ENCODE data around the gene CBFA2T3. TPM values are rescaled to one million over a fixed set of nuclear protein-coding genes. Genes with fewer than 3 reads are reported as not detected.

The CBFA2T3 gene
- total RNA-seq, 1 experiment from 2014 or later: 2.9 TPM

DNA sequence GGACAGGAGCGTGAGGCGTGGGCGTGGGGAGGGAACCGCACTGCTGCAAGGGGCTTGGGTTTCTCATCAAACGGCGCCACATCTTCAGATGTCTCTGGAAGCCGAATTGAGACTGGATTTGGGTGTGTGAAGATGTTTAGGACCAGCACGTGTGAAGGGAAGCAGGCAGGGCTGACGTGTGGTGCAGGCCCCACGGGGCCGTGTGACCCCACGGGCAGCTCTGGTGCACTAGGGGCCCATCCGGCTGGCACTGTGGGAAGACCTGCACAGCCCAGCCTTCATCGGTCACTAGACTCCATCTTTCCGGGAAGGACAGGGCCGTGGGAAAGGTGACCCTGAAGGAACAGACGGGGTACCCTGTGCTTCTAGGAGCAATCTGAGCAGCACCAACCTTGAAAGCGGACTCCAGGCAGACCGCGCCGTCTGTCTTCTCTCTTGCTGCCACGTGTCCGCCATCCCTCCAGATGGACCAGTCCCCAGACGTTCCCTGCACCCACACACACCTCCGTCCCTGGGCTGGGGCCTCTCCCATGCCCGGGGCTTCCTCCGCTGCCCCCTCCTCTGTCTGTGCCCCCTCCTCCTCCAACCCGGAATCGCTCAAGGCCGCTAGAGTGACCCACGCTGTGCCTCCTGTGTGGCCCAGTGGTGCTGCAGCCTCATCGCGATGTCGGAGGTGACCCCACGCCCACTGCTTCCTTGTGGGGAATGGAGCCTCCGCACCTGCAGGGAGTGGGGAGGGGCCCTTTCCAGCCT, 23.4 kb upstream of the CBFA2T3 start:
- no peaks in the 10 kb centered on the region for H3K23me2 ChIP-seq (ENCODE audit: insufficient read length, low read depth, low read length, poor library complexity, severe bottlenecking)
- H4K8ac ChIP-seq (replicated peaks; ENCODE audit: insufficient read length, low read depth, low read length): no peak overlapping the region
- peaks cover 9% of the 10 kb centered on the region for H3K9me3 ChIP-seq (ENCODE audit: control insufficient read depth, low read depth, low read length)
- H3K27ac Mint-ChIP-seq: peak overlapping the region in 2 of 3 experiments; percentile 16 to 74; a peak in 2 of 7 replicates
- peak overlapping the region; percentile 22 for H3K18ac ChIP-seq (ENCODE audit: insufficient read length, low read depth, low read length)
- H2AFZ ChIP-seq (ENCODE audit: low read length): no peak overlapping the region
- no peaks in the 10 kb centered on the region for H3K4me1 ChIP-seq (ENCODE audit: insufficient read depth, low read length)
- no peak overlapping the region for H3K23ac ChIP-seq (ENCODE audit: insufficient read length, low read depth, low read length)
- H3K4me3 Mint-ChIP-seq: peak overlapping the region; percentile 38 to 72; a peak in 3 of 5 replicates
- H2BK20ac ChIP-seq (ENCODE audit: low read depth, low read length, poor library complexity, severe bottlenecking): no peak overlapping the region
- peak overlapping the region; percentile 8 for H3K4me2 ChIP-seq (ENCODE audit: insufficient read depth, insufficient read length, low read length)
- H3K56ac ChIP-seq (ENCODE audit: insufficient read length, low read depth, low read length): no peak overlapping the region
- H4K91ac ChIP-seq (ENCODE audit: insufficient read length, low read depth, low read length): no peak overlapping the region
- H3K14ac ChIP-seq (ENCODE audit: insufficient read depth, low read length): no peak overlapping the region; the same call in 1 of the 2 replicates
- DNase-seq: no peak
- no peaks in the 10 kb centered on the region for H4K20me1 ChIP-seq (ENCODE audit: control insufficient read depth, insufficient read depth, insufficient read length)
- no peak overlapping the region for H2BK12ac ChIP-seq (ENCODE audit: insufficient read length, low read depth, low read length)
- H3K79me1 ChIP-seq (ENCODE audit: insufficient read depth, low read depth, low read length, poor library complexity, severe bottlenecking): no peaks in the 10 kb centered on the region
- no peak overlapping the region for H3K9ac ChIP-seq (ENCODE audit: extremely low read depth, insufficient read length, low read length)
- peaks cover 2% of the 10 kb centered on the region; the same call in 1 of the 2 replicates for H3K27me3 ChIP-seq (ENCODE audit: insufficient read depth, low read length)
- no peak overlapping the region for H3K4ac ChIP-seq (ENCODE audit: low read depth, low read length)
- H3K36me3 Mint-ChIP-seq (ENCODE audit: insufficient read depth in 1 of 3, low read depth in 3 of 3): peaks cover 0 to 28% (median 13%) of the 10 kb centered on the region in 3 experiments
- peaks cover 27 to 38% of the 10 kb centered on the region in 2 experiments for H3K9me3 Mint-ChIP-seq
- no peak overlapping the region for H3T11ph ChIP-seq (ENCODE audit: low read length)
- H2BK5ac ChIP-seq (ENCODE audit: insufficient read length, low read length): no peak overlapping the region
- no peak overlapping the region for H2BK15ac ChIP-seq (ENCODE audit: low read depth, low read length)
- no CpG with 5 or more reads among the region's 36 CpGs for WGBS (ENCODE audit: extremely low coverage, insufficient read length, low lambda C conversion rate)
- no peak overlapping the region for H4K5ac ChIP-seq (ENCODE audit: insufficient read length, low read depth, low read length)
- H3K79me2 ChIP-seq (ENCODE audit: insufficient read depth, low read length): no peaks in the 10 kb centered on the region
- H2AK5ac ChIP-seq (ENCODE audit: insufficient read length, low read length): no peak overlapping the region
- H3K4me1 Mint-ChIP-seq: peaks cover 14 to 26% of the 10 kb centered on the region in 2 experiments
- TF ChIP-seq, protein P1, sequence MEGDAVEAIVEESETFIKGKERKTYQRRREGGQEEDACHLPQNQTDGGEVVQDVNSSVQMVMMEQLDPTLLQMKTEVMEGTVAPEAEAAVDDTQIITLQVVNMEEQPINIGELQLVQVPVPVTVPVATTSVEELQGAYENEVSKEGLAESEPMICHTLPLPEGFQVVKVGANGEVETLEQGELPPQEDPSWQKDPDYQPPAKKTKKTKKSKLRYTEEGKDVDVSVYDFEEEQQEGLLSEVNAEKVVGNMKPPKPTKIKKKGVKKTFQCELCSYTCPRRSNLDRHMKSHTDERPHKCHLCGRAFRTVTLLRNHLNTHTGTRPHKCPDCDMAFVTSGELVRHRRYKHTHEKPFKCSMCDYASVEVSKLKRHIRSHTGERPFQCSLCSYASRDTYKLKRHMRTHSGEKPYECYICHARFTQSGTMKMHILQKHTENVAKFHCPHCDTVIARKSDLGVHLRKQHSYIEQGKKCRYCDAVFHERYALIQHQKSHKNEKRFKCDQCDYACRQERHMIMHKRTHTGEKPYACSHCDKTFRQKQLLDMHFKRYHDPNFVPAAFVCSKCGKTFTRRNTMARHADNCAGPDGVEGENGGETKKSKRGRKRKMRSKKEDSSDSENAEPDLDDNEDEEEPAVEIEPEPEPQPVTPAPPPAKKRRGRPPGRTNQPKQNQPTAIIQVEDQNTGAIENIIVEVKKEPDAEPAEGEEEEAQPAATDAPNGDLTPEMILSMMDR (conservative IDR thresholded peaks at IDR 0.05): no peak
- H3K27me3 Mint-ChIP-seq (ENCODE audit: low read depth): peaks cover 45% of the 10 kb centered on the region
- no peak overlapping the region for H3K27ac ChIP-seq (ENCODE audit: insufficient read length, low read depth, low read length)
- H2BK120ac ChIP-seq (ENCODE audit: low read depth, low read length, poor library complexity, severe bottlenecking): no peak overlapping the region

Measured in H9 (cell line).